ENCODE measurements around the gene ABCG4.

DNA sequence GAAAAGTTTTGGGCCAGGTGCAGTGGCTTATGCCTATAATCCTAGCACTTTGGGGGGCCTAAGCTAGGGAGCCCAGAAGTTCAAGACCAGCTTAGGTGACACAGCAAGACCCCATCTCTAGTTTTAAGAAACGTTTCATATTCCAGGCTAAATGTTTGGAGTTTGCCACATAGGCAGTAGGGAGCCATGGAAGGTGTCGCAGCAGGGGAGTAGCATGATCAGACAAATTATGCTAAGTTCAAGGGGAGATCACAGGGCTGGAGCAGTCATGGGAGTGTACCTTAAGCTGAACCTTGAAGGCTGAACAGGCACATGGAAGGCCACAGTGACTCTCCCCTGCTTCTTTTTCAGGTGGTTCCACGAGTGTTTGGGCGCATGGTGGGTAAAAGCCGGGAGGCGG, 30.5 kb downstream of the ABCG4 start:
- TF ChIP-seq EGR1 (IDR thresholded peaks at IDR 0.05): no peak
- TF ChIP-seq CREB1 (IDR thresholded peaks at IDR 0.05; ENCODE audit: low read depth): no peak
- no peak for TF ChIP-seq FOXM1 (IDR thresholded peaks at IDR 0.05; ENCODE audit: borderline replicate concordance, low read depth)
- TF ChIP-seq EP300 (IDR thresholded peaks at IDR 0.05; ENCODE audit: borderline replicate concordance): no peak
- TF ChIP-seq CEBPB (IDR thresholded peaks at IDR 0.05): no peak
- TF ChIP-seq NFIC (IDR thresholded peaks at IDR 0.05): no peak
- TF ChIP-seq, protein P1, sequence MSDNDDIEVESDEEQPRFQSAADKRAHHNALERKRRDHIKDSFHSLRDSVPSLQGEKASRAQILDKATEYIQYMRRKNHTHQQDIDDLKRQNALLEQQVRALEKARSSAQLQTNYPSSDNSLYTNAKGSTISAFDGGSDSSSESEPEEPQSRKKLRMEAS (IDR thresholded peaks at IDR 0.05): no peak
- TF ChIP-seq RAD21 (IDR thresholded peaks at IDR 0.05; ENCODE audit: low read depth): no peak
- TF ChIP-seq TAF1 (IDR thresholded peaks at IDR 0.05; ENCODE audit: low read depth): no peak
